GM19351 (cell line): ENCODE measurements around the gene PXK.
"Not testable (repeated sequence)": the region's sequence is repeated elsewhere in the genome, so short reads cannot be mapped to it uniquely, and the experiment has no call there.

Experiments
- ATAC-seq: cut with Tn5 transposase; IDR thresholded peaks from one replicate; pipeline ENCODE4 v1.9.1; 2021; ENCODE audit warnings: mild to moderate bottlenecking, moderate library complexity; ENCODE audit not compliant: unreplicated experiment

Gene PXK

DNA sequence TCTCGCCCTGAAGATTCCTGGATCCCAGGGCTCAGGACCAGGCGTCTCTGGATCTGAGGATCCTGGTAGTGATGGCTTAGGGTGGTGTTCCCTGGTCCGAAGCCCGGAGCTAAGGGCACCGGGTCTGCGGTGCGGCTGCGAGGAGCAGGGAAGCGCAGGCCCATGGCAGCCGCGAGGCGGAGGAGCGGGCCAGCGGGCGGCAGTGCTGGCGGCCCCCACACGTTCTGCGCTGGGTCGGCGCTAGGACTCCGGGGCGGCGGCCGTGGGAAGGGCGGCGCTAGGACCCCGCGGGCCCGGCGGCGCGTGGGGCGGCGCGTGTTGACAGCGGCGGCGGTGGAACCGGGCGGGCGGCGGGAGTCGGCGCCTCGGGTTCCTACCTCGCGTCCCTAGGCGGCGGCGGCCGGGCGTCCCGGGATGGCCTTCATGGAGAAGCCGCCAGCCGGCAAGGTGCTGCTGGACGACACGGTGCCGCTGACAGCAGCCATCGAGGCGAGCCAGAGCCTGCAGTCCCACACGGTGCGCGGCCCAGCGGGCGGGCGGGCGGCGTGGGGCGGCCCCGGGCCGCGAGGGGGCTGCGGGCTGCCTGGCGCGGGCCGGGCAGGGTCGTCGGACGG is at the start of gene PXK:
Gene PXK (plus strand): TSS at position 318 of the 614 bp plus-strand sequence. CDS start 97 bp downstream, at position 415.
- ATAC-seq = peak; percentile 84

GRCh38 chr3:58285334-58285733 is 47.4 kb upstream of the PXK start:
- no peak for ATAC-seq

DNA sequence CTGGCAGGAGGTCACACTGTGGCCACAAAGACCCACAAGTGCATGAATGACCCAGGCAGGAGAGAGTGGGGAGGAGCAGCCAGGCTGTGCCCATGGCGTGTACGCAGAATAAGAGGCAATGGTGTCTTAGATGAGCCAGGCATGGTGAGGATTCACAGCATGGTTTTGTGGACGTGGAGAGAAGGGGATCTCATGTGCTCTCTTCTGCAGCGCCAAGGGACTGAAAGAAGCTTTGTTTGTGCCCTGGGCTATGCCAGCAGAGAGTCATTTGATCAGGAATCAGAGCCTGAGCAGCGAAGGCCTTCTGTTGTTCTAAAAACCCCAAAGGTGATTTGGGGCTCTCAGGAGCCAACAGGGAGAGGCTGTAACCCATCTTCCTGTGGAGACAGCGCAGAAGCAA is 45.3 kb upstream of the PXK start:
- no peak for ATAC-seq

DNA sequence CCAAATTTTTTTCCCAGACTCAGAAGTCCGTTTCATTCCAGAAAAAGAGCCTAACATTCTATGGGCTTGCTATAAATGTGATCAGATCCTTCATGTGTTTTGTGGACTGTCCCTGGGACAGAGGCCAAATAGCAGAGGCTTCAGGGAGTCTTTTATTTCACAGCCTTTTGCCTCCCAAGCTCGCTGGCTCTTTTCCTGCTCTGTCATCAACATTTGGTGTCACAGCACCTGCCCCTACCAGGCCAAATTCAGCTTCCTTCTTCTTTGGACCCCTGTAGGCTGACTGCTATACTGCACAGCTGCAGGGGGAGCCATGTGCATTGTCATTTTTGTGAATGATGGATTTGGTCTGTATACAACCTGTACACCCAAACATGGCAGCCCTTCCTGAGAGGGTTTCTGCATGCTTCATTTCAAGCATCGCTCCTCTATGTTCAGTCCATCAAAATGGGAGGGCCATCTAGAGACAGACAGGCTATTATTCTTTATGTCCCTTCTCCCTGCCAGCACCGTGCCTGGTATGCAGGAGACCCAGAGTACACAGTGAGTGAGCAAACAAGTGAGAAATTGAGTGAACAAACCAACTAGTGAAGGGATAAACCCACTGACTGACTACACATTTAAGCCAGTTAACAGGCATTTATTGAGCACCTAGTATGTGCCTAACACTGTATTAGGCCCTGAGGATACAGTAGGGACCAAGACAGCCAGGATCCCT is 44.5 kb upstream of the PXK start:
- ATAC-seq = no peak

- not testable (repeated sequence) for ATAC-seq
These were observed 43.6 kb upstream of the PXK start for GRCh38 chr3:58288964-58289613.

GRCh38 chr3:58290446-58290845 is 42.2 kb upstream of the PXK start:
- ATAC-seq = not testable (repeated sequence)

- no peak for ATAC-seq
These were observed 40.9 kb upstream of the PXK start for GRCh38 chr3:58291671-58292338.

DNA sequence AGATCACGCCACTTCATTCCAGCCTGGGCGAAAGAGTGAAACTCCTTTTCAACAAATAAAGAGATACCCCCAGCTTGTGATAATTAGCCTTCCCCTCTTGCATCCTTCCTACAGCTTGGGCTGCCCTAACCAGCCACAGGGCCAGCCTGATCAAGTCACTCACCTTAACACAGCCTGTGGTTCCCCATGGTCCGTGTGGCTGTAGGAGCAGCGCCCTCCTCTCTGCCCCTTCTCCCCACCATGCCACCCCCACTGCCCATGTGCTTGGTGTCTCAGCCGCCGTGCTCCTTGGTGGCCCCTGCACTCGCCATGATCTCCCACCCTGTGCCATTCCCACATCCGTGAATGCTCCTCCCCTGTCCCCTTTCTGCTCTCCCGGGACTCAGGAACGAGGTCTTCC is 39.8 kb upstream of the PXK start:
- ATAC-seq = no peak

- no peak for ATAC-seq
These were observed 39.2 kb upstream of the PXK start for GRCh38 chr3:58293516-58293915.

DNA sequence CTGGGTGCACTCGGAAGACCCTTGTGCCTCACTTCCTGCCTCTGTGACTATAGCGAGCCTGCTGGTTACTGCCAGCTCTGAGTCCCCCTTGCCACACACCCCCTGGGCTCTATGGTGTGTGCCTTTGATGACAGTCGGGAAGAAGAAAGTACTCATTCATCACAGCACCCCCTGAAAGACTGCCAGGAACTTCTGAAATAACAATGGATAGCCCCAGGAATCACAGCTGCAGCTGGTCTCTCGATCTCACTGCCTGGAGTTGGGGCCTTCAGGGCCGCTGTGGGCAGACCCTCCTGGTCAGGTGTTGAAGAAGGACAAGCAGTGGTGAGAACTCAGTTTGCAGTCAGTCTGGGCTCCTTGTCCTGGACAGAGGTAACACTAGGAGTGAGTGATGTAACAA is 36.4 kb upstream of the PXK start:
- ATAC-seq = no peak

GRCh38 chr3:58296843-58297242 is 35.8 kb upstream of the PXK start:
- ATAC-seq = no peak

- ATAC-seq = no peak
These were observed 34.5 kb upstream of the PXK start for GRCh38 chr3:58298190-58298589.

GRCh38 chr3:58299075-58299474 is 33.6 kb upstream of the PXK start:
- no peak for ATAC-seq

GRCh38 chr3:58299839-58300516 is 32.7 kb upstream of the PXK start:
- no peak for ATAC-seq

- peak; percentile 83 for ATAC-seq
These were observed 26.6 kb upstream of the PXK start, which contains the start of the genes HTD2 and RPP14 for GRCh38 chr3:58305882-58306711. TSS of gene HTD2 (plus strand) at chr3:58306520. CDS start at chr3:58317614, 11,094 bp downstream. TSS of gene RPP14 (plus strand) at chr3:58306245. CDS start at chr3:58310330, 4,085 bp downstream.

DNA sequence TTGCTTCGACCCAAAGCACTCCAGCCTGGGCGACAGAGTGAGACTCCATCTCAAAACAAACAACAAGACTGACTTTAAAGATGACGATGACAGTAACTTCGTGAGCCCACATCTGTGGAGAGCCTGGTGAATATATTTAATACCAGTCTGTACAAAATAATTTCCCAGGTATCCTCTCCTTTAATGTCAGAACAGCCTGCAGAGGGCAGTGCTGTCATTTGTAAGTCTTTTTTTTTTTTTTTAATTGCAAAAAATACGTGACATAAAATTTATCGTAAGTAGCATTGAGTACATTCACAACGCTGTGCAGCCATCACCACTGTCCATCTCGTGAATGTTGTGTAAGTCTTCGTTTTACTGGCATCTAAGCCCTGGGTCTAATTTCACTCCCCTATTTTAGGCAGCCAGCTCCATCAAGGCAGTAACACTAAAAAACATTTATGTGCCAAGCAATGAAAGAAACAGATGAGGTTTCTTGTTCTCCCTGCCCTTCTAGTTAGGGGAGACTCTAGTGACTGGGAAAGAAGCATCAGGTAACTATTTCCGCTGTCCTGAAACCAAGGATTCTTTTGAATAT is 25.0 kb upstream of the PXK start:
- ATAC-seq = no peak

GRCh38 chr3:58308728-58309127 is 24.0 kb upstream of the PXK start:
- ATAC-seq = no peak

GRCh38 chr3:58317811-58318210 is 14.9 kb upstream of the PXK start:
- no peak for ATAC-seq

GRCh38 chr3:58321791-58322190 is 10.9 kb upstream of the PXK start:
- ATAC-seq = no peak

DNA sequence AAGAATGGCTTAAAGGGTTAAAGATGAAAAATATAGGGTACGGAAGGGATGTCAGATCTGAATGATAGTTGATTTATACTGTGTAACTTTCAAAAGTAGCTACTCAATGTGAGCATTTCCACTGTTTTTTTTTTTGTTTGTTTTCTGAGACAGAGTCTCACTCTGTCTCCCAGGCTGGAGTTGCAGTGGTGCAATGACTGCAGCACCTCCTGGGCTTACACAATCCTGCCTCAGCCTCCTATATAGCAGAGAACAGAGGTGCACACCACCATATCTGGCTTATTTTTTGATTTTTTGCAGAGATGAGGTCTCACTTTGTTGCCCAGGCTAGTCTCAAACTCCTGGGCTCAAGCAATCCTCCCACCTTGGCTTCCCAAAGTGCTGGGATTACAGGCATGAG is 9.9 kb upstream of the PXK start:
- no peak for ATAC-seq
